Measurements from ENCODE around the gene SMCHD1. TPM values are rescaled to one million over a fixed set of nuclear protein-coding genes. Genes with fewer than 3 reads are reported as not detected.

Gene SMCHD1
- total RNA-seq: 70.8 and 72.9 TPM in 2 replicates

DNA sequence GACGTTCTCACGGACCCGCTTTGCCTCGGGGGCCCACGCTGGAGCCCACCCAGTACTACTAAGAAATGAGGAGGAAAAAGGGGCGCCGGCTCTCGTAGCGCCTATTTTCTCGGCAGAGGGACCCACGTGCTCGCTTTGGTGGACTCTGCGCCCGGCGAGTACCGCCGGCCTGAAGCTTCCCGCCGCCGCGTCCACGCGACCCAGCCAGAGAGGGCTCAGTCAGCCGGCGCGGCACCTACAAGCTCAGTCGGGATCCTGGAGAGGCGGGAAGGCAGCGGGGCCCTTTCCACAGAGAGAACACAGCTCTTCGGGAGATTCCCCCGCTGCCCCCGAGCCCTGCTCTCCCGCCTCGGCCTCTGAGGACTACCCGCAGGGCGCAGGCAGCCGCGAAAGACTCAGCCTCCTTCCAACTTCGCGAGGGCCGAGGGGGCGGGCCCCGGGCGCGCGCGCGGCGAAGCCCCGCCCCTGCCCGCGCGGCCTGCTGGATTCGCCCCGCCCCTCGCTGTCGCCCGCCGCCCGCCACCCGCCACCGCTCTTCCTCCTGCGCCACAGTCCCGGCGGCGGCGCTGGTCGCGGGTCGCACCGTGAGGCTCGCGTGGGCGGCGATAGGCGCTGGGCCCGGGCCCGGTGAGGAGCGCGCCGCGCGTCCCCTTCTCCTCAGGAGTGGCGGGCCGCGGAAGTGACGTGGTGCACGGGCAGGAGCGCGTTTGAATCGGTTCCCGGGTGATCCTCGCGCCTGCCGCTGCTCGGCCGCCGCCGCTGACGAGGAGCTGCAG, at the start of gene SMCHD1:
Gene SMCHD1, plus strand, starts transcription at position 549 of the 776 bp plus-strand sequence. CDS start 350 bp downstream, outside the sequence.

DNA sequence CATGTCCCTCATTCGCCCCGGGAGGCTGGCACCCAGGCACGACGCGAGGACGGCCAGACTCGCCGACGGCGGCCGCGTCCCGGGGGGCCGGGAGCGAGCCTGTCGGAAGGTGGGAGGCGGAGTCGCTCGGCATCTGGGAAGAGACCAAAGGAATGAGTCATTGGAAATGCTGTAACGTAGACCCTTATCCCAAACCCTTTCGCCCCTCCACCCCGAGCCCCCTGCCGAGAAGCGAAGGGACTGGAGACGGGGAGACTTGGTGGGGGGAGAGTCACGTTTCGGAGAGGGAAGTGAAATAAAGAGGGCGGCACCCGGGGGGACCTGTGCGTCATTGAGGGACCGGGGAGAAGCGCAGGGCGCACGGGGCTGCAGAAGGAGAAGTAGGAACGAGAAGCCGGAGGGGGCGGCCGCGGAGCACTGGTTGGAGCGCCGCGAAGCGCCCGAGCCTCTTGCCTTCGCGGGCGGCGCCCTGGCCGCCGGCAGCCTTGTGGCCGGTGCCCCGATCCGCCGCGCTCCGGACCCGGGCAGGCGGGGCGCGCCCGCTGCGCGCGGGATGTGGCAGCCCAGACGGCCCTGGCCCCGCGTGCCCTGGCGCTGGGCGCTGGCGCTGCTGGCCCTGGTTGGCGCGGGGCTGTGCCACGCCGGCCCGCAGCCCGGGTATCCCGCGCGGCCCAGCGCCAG, 191.2 kb downstream of the SMCHD1 start, which contains the start of gene EMILIN2:
Gene EMILIN2, plus strand, starts transcription at position 371 of the 681 bp plus-strand sequence. Its CDS starts 183 bp downstream, at position 554.

Other genes with a start within 250 kb of the SMCHD1 start
- 5.4 and 8.8 TPM in 2 replicates for gene METTL4, start 84.2 kb upstream of the SMCHD1 start, total RNA-seq
- 4.5 and 45.1 TPM in 2 replicates for gene NDC80, start 84.2 kb upstream of the SMCHD1 start, total RNA-seq
- 11.0 and 16.1 TPM in 2 replicates for gene EMILIN2, start 191.3 kb downstream of the SMCHD1 start, total RNA-seq